Endothelial cell of umbilical vein (primary cell): ENCODE results near the gene SPACA4. TPM values are rescaled to one million over a fixed set of nuclear protein-coding genes. Genes with fewer than 3 reads are reported as not detected.

ENCODE experiments used
- BruUV-seq: library from RNA; stranded (reverse); fragments of 400-500 nt; replicated peaks from 2 replicates; lab custom pipeline; 2021; lab: Mats Ljungman, UMichigan
- CTCF ChIA-PET: fragments of 300-600, 350-600 bp; sonication (Branson Sonifier 250); formaldehyde crosslinking; loops from one replicate; lab custom pipeline; 2021; ENCODE audit warnings: antibody characterized with exemption, inconsistent platforms; lab: Charles Lee
- POLR2A ChIA-PET: fragments of 300-600, 350-600 bp; sonication (Branson Sonifier 250); formaldehyde crosslinking; loops from one replicate; lab custom pipeline; 2021; ENCODE audit warnings: antibody characterized with exemption, inconsistent platforms; lab: Charles Lee
- DNase-seq: peaks from one replicate; pipeline ENCODE4 v3.0.0-alpha.2; 2011; ENCODE audit warnings: low read depth, low spot score
- FAIRE-seq: peaks from 2 replicates; lab custom pipeline; 2011; peaks lifted over from hg19 to GRCh38; lab: Jason Lieb, UNC
- H2AFZ ChIP-seq: 2 replicates; pipeline ENCODE4 v1.6.0; 2012; ENCODE audit warnings: low read depth, low read length, control low read depth, inconsistent platforms
- H3K27ac ChIP-seq: 2 replicates; pipeline ENCODE4 v1.5.1; 2011; ENCODE audit warnings: low read depth, mild to moderate bottlenecking, control low read depth, low read length, moderate library complexity; ENCODE audit not compliant: insufficient read depth
- H3K27me3 ChIP-seq, 2 experiments: 2 replicates each; pipeline versions ENCODE4 v1.6.0 to v1.6.1; 2011; ENCODE audit warnings: low read length in 2 of 2, mixed read lengths in 1 of 2; ENCODE audit not compliant: control insufficient read depth in 2 of 2, insufficient read depth in 2 of 2
- H3K36me3 ChIP-seq, 2 experiments: 2 replicates in 1 of 2; 3 replicates in 1 of 2; pipeline ENCODE4 v1.5.1; 2011; ENCODE audit warnings: low read length in 2 of 2, mild to moderate bottlenecking in 1 of 2, moderate library complexity in 1 of 2; ENCODE audit not compliant: control insufficient read depth in 2 of 2, insufficient read depth in 2 of 2; ENCODE audit errors: extremely low read depth in 1 of 2
- H3K4me1 ChIP-seq: 3 replicates; pipeline ENCODE4 v1.5.1; 2011; ENCODE audit warnings: mild to moderate bottlenecking, low read length; ENCODE audit not compliant: control insufficient read depth, insufficient read depth; ENCODE audit errors: extremely low read depth
- H3K4me2 ChIP-seq: 2 replicates; pipeline ENCODE4 v1.6.1; 2011; ENCODE audit warnings: low read length, control low read depth, mixed read lengths; ENCODE audit not compliant: insufficient read depth
- H3K4me3 ChIP-seq, 3 experiments: fragments of 200-600 bp in 1 of 3; sonication (generic), shearing (Covaris generic) in 1 of 3; replicated peaks in 1 of 3; 2 replicates each; pipeline ENCODE4 v1.5.1; 2011 to 2016; ENCODE audit warnings: control low read depth in 3 of 3, low read length in 3 of 3, mild to moderate bottlenecking in 2 of 3, inconsistent platforms in 1 of 3, low read depth in 1 of 3, moderate library complexity in 1 of 3; ENCODE audit not compliant: insufficient read depth in 1 of 3
- H3K79me2 ChIP-seq: 2 replicates; pipeline ENCODE4 v1.6.0; 2012; ENCODE audit warnings: low read length, inconsistent platforms; ENCODE audit not compliant: control insufficient read depth, insufficient read depth
- H3K9ac ChIP-seq: replicated peaks from 2 replicates; pipeline ENCODE3; 2011; ENCODE audit warnings: low read length, control low read depth; ENCODE audit not compliant: insufficient read depth; ENCODE audit errors: extremely low read depth
- H3K9me1 ChIP-seq: replicated peaks from 3 replicates; pipeline ENCODE4 v1.6.0; 2011; ENCODE audit warnings: mild to moderate bottlenecking, low read length; ENCODE audit not compliant: control insufficient read depth, insufficient read depth; ENCODE audit errors: extremely low read depth
- H3K9me3 ChIP-seq: replicated peaks from 2 replicates; pipeline ENCODE4 v1.5.1; 2012; ENCODE audit warnings: low read length, inconsistent platforms; ENCODE audit not compliant: control insufficient read depth, insufficient read depth
- H4K20me1 ChIP-seq: replicated peaks from 2 replicates; pipeline ENCODE3; 2011; ENCODE audit warnings: mild to moderate bottlenecking, low read length; ENCODE audit not compliant: control insufficient read depth, insufficient read depth; ENCODE audit errors: extremely low read depth
- CTCF ChIP-seq, 2 donors: IDR thresholded peaks; 1 replicate in 1 of 2; 2 replicates in 1 of 2; pipeline ENCODE4 v1.5.1; 2011; ENCODE audit warnings: low read length in 2 of 2, mild to moderate bottlenecking in 2 of 2, moderate library complexity in 2 of 2, control low read depth in 1 of 2, inconsistent platforms in 1 of 2, low read depth in 1 of 2; ENCODE audit not compliant: insufficient read depth in 1 of 2; ENCODE audit errors: extremely low read depth in 1 of 2
- EZH2 ChIP-seq: IDR thresholded peaks from 2 replicates; pipeline ENCODE4 v1.6.1; 2012; ENCODE audit warnings: borderline replicate concordance, low read depth, mild to moderate bottlenecking, moderate library complexity, low read length, inconsistent platforms; ENCODE audit not compliant: severe bottlenecking
- JUN ChIP-seq: IDR thresholded peaks from 2 replicates; pipeline ENCODE4 v1.6.1; 2011; ENCODE audit warnings: borderline replicate concordance, low read depth; ENCODE audit not compliant: insufficient read length, insufficient read depth
- POLR2A ChIP-seq: IDR thresholded peaks from 2 replicates; pipeline ENCODE4 v1.6.1; 2012; ENCODE audit warnings: low read depth, mild to moderate bottlenecking, control low read depth, low read length
- dilution Hi-C: fragments of 300-500 bp; cut with MboI; formaldehyde crosslinking; loops from one replicate; pipeline ENCODE4 v1.15.0; 2019; ENCODE audit warnings: low sequenced_read_pairs; ENCODE audit not compliant: extremely low pct_ligation_motif_present
- intact Hi-C: fragments of 100-400 bp; cut with micrococcal nuclease; formaldehyde crosslinking; loops from one replicate; pipeline ENCODE4 v1.10.0; 2022
- polyA plus RNA-seq, 4 experiments: library from polyadenylated mRNA; depleted of rRNA in 3 of 4; stranded (reverse) in 3 of 4; unstranded in 1 of 4; fragments of >200 nt; gene quantifications; 2 replicates each; pipeline versions ENCODE4 v1.2.1 to v1.2.3, GENCODE V29; 2011 to 2012; ENCODE audit warnings: missing spikeins in 1 of 4
- total RNA-seq: library from RNA; stranded (reverse); gene quantifications from 2 replicates; pipeline ENCODE4 v1.2.3, GENCODE V29; 2021

The SPACA4 gene
- total and polyA plus RNA-seq, 2 donors (not counting 3 experiments of a cell fraction or from before 2014, with no cell fraction given) = not detected

- Histone ChIP-seq H3K27ac (peak overlapping the region; percentile 65), H3K27me3 (no peaks in the 10 kb centered on the region), H3K4me3 (peak overlapping the region in 2 of 3 experiments; percentile 52 to 53), H3K9me1 (no peaks in the 10 kb centered on the region), H3K4me2 (peak overlapping the region; percentile 84), H3K9ac (peak overlapping the region; percentile 80), H4K20me1 (no peaks in the 10 kb centered on the region), H3K79me2 (peaks cover 4% of the 10 kb centered on the region), H3K4me1 (peaks cover 14% of the 10 kb centered on the region), H3K36me3 (peaks cover 0 to 2% of the 10 kb centered on the region in 2 experiments), H2AFZ (peak overlapping the region; percentile 84), H3K9me3 (no peaks in the 10 kb centered on the region)
- intact Hi-C loops (no loop called here), dilution Hi-C loops (no loop called here)
- POLR2A ChIA-PET = interaction anchor here (0.7 kb wide), 1 partner anchor 128 kb away, joined by 3 read pairs; no protein-coding TSS in a partner anchor
- peak; percentile 100 for FAIRE-seq
- no peak for TF ChIP-seq EZH2
- no peak for TF ChIP-seq POLR2A
- no peak for TF ChIP-seq JUN
- TF ChIP-seq CTCF (IDR thresholded peaks at IDR 0.05; ENCODE audit: extremely low read depth in 1 of 2, insufficient read depth in 1 of 2, low read depth in 1 of 2, low read length in 2 of 2) = no peak
- BruUV-seq = no TSS peak
- CTCF ChIA-PET = interaction anchor here (0.9 kb wide), 1 partner anchor 9 kb away, joined by 4 read pairs; no protein-coding TSS in a partner anchor
- peak; percentile 99 for DNase-seq
Observed at GRCh38 chr19:48624067-48624594, 17.6 kb downstream of the SPACA4 start.
